Suprapubic skin (tissue), 4 donors: ENCODE measurements around the gene CHST12.

ENCODE experiments used
- CTCF ChIP-seq, 2 donors: fragments of 200-600 bp in 1 of 2; fragments of 450-650 bp in 1 of 2; sonication (generic) in 1 of 2; IDR thresholded peaks; one replicate each; pipeline ENCODE4 v1.5.1; 2016 to 2019; ENCODE audit warnings: antibody characterized with exemption in 2 of 2, mild to moderate bottlenecking in 1 of 2, moderate library complexity in 1 of 2
- POLR2A ChIP-seq, 2 donors: fragments of 450-650 bp; IDR thresholded peaks; one replicate each; pipeline ENCODE4 v1.6.1; 2017; ENCODE audit warnings: antibody characterized with exemption in 2 of 2, mild to moderate bottlenecking in 2 of 2, moderate library complexity in 2 of 2
- POLR2AphosphoS5 ChIP-seq, 3 donors: sonication (generic); formaldehyde crosslinking; IDR thresholded peaks; one replicate each; pipeline ENCODE4 v1.6.1; 2017; ENCODE audit warnings: antibody characterized with exemption in 3 of 3

GRCh38 chr7:2380461-2380860 is 22.9 kb upstream of the CHST12 start:
- no peak for TF ChIP-seq CTCF (IDR thresholded peaks at IDR 0.05)
- TF ChIP-seq POLR2A (IDR thresholded peaks at IDR 0.05): no peak
- TF ChIP-seq POLR2AphosphoS5 (IDR thresholded peaks at IDR 0.05): no peak
